Measurements from ENCODE around the gene MED13L.

The MED13L gene

DNA sequence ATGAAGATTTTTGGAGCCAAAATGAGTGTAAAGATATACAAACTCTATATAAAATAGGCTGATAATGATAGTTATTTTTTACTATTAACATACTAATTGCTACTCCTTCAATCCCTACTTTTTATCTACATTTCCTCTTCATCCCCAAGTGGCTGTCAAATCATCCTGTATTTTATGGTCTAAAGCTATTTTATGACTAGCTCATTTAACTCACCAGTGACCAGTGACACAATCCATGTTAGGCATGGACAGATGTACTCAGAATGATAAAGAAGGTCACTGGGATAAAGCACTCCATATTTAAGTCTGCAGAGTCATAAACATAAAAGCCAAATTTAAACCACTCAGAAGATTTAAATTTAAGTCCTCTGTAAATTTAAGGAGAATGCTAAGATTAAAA lies 183.0 kb downstream of the MED13L start:
- H3K4me3 ChIP-seq (ENCODE audit: low read depth in 1 of 2, low read length in 2 of 2), result no peak overlapping the region
- peaks cover 0 to 3% of the 10 kb centered on the region in 2 donors for H3K36me3 ChIP-seq (ENCODE audit: control insufficient read depth in 1 of 2, insufficient read depth in 2 of 2, low read length in 2 of 2)
- no peaks in the 10 kb centered on the region for H3K9me3 ChIP-seq (ENCODE audit: control insufficient read depth in 1 of 2, low read length in 2 of 2)
- no peak overlapping the region for H3K27ac ChIP-seq (ENCODE audit: low read length)
- no peaks in the 10 kb centered on the region for H3K27me3 ChIP-seq (ENCODE audit: low read depth, low read length)
- no peaks in the 10 kb centered on the region for H3K4me1 ChIP-seq (ENCODE audit: control insufficient read depth in 1 of 2, insufficient read depth in 2 of 2, low read length in 2 of 2)

DNA sequence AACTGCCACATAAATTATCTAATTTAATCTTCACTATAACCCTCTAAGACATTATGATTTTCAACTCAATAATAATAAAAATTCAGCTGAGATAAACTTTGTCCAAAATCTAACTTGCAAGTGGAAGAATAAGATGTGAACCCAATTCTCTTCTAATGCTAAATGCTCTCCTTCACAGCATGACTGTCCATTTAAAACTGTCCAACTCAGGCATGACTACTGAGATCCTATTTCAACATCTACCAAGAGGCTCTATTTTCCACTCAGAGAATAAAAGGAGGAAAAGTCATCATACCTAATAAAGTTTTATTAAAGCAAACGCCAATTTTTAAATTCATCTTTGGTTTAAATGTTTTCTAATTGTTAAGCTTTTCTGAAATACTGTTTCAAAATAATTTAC lies 183.6 kb downstream of the MED13L start:
- H3K36me3 ChIP-seq (ENCODE audit: control insufficient read depth in 1 of 2, insufficient read depth in 2 of 2, low read length in 2 of 2), result peaks cover 0 to 3% of the 10 kb centered on the region in 2 donors
- H3K27ac ChIP-seq (ENCODE audit: low read length), result no peak overlapping the region
- H3K4me1 ChIP-seq (ENCODE audit: control insufficient read depth in 1 of 2, insufficient read depth in 2 of 2, low read length in 2 of 2), result no peaks in the 10 kb centered on the region
- no peaks in the 10 kb centered on the region for H3K27me3 ChIP-seq (ENCODE audit: low read depth, low read length)
- no peak overlapping the region for H3K4me3 ChIP-seq (ENCODE audit: low read depth in 1 of 2, low read length in 2 of 2)
- no peaks in the 10 kb centered on the region for H3K9me3 ChIP-seq (ENCODE audit: control insufficient read depth in 1 of 2, low read length in 2 of 2)

DNA sequence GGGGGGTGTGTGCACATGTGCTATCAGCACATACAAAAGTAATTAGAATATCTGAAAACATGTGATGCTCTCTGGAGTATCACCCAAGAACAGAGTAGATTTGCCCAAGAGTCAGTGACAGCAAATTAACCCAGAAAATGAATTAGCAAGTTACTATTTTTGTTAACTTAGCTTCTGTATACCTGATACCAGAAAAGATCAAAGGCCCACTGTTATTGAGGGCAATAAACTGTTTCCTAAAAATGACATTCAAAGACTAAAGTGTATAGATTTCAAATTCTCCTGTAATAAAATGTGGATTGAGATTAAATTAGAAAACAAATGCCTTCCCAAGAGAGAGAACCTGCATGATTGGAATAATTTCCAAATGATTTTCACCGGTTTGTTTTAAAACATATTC lies 184.7 kb downstream of the MED13L start:
- peaks cover 0 to 3% of the 10 kb centered on the region in 2 donors for H3K36me3 ChIP-seq (ENCODE audit: control insufficient read depth in 1 of 2, insufficient read depth in 2 of 2, low read length in 2 of 2)
- no peak overlapping the region for H3K27ac ChIP-seq (ENCODE audit: low read length)
- no peaks in the 10 kb centered on the region for H3K9me3 ChIP-seq (ENCODE audit: control insufficient read depth in 1 of 2, low read length in 2 of 2)
- no peaks in the 10 kb centered on the region for H3K27me3 ChIP-seq (ENCODE audit: low read depth, low read length)
- H3K4me3 ChIP-seq (ENCODE audit: low read depth in 1 of 2, low read length in 2 of 2), result no peak overlapping the region
- H3K4me1 ChIP-seq (ENCODE audit: control insufficient read depth in 1 of 2, insufficient read depth in 2 of 2, low read length in 2 of 2), result no peaks in the 10 kb centered on the region

DNA sequence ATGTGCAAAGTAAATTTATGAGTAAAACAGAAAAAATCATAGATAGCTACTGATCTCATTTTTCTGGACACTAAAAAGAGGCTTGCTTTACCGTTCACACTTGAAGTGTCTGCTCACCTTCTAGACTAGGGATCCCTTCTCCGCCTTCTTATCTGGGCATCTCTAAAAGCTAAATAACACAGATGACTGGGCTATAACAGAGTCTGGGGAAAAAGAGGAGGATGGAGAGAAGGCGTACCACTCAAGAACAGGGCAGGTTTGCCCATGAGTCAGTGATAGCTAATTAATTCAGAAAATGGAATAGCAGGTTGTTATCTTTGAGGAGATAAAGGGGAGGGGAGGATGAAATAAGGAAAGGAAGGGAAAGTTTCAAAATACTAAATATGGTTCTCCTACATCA lies 185.3 kb downstream of the MED13L start:
- H3K9me3 ChIP-seq (ENCODE audit: control insufficient read depth in 1 of 2, low read length in 2 of 2), result no peaks in the 10 kb centered on the region
- no peak overlapping the region for H3K27ac ChIP-seq (ENCODE audit: low read length)
- peaks cover 0 to 3% of the 10 kb centered on the region in 2 donors for H3K36me3 ChIP-seq (ENCODE audit: control insufficient read depth in 1 of 2, insufficient read depth in 2 of 2, low read length in 2 of 2)
- no peak overlapping the region for H3K4me3 ChIP-seq (ENCODE audit: low read depth in 1 of 2, low read length in 2 of 2)
- H3K4me1 ChIP-seq (ENCODE audit: control insufficient read depth in 1 of 2, insufficient read depth in 2 of 2, low read length in 2 of 2), result peaks cover 0 to 3% of the 10 kb centered on the region in 2 donors
- H3K27me3 ChIP-seq (ENCODE audit: low read depth, low read length), result no peaks in the 10 kb centered on the region

DNA sequence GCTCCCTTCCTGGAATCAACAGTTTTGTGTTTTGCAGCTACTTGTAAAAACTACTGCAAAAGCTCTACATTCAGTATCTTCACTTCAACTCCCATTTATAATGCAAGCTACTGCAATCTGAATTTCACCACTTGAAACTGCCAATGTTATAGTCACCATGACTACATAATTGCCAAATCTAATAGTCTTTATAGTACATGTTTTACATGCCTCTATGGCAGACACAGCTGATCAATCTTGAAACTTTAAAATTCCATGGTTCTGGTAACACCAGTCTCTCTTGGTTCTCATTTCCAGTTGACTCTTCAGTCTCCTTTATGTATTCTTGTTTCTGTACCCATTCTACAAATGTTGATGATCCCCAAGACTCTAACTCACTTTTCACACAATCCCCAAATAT lies 185.9 kb downstream of the MED13L start:
- Histone ChIP-seq H3K4me1 (ENCODE audit: control insufficient read depth in 1 of 2, insufficient read depth in 2 of 2, low read length in 2 of 2) (peaks cover 0 to 3% of the 10 kb centered on the region in 2 donors), H3K4me3 (ENCODE audit: low read depth in 1 of 2, low read length in 2 of 2) (no peak overlapping the region), H3K27ac (ENCODE audit: low read length) (no peak overlapping the region), H3K36me3 (ENCODE audit: control insufficient read depth in 1 of 2, insufficient read depth in 2 of 2, low read length in 2 of 2) (peaks cover 0 to 3% of the 10 kb centered on the region in 2 donors), H3K27me3 (ENCODE audit: low read depth, low read length) (no peaks in the 10 kb centered on the region), H3K9me3 (ENCODE audit: control insufficient read depth in 1 of 2, low read length in 2 of 2) (no peaks in the 10 kb centered on the region)

DNA sequence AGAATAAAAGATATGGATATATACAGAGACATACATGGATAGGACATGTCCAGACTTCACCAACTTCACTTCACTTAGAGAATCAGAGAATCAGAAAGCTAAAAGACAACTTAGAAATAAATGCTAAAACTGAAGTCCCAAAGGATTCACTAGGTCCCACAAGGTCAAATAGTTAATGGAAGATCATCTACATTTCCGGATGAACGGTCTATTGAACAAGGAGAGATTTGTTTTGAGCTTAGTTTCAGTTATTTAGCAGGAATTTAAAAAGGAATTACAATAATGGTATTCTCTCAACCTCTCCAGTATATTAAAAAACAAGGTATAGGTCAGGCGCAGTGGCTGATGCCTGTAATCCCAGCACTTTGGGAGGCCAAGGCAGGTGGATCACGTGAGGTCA lies 187.0 kb downstream of the MED13L start:
- H3K4me3 ChIP-seq (ENCODE audit: low read depth in 1 of 2, low read length in 2 of 2), result no peak overlapping the region
- peaks cover 0 to 3% of the 10 kb centered on the region in 2 donors for H3K4me1 ChIP-seq (ENCODE audit: control insufficient read depth in 1 of 2, insufficient read depth in 2 of 2, low read length in 2 of 2)
- H3K9me3 ChIP-seq (ENCODE audit: control insufficient read depth in 1 of 2, low read length in 2 of 2), result no peaks in the 10 kb centered on the region
- no peaks in the 10 kb centered on the region for H3K27me3 ChIP-seq (ENCODE audit: low read depth, low read length)
- H3K36me3 ChIP-seq (ENCODE audit: control insufficient read depth in 1 of 2, insufficient read depth in 2 of 2, low read length in 2 of 2), result no peaks in the 10 kb centered on the region
- H3K27ac ChIP-seq (ENCODE audit: low read length), result no peak overlapping the region

DNA sequence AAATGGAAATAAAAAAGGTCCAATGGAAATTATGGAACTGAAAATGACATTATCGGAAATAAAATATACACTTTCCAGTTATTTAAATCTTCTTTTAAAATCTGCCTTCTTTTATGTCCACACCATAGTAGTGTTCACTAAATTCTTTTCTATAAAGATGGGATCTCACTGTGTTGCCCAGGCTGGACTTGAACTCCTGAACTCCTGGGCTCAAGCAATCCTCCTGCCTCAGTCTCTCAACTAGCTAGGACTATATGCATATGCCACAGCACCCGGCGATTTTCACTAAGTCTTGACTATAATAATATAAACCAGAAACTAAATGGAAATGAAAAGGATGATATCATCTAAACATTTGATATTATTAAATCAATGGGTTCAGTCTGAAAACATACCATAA lies 188.4 kb downstream of the MED13L start:
- Histone ChIP-seq H3K27ac (ENCODE audit: low read length) (no peak overlapping the region), H3K9me3 (ENCODE audit: control insufficient read depth in 1 of 2, low read length in 2 of 2) (no peaks in the 10 kb centered on the region), H3K4me1 (ENCODE audit: control insufficient read depth in 1 of 2, insufficient read depth in 2 of 2, low read length in 2 of 2) (peaks cover 0 to 3% of the 10 kb centered on the region in 2 donors), H3K4me3 (ENCODE audit: low read depth in 1 of 2, low read length in 2 of 2) (no peak overlapping the region), H3K36me3 (ENCODE audit: control insufficient read depth in 1 of 2, insufficient read depth in 2 of 2, low read length in 2 of 2) (no peaks in the 10 kb centered on the region), H3K27me3 (ENCODE audit: low read depth, low read length) (no peaks in the 10 kb centered on the region)

DNA sequence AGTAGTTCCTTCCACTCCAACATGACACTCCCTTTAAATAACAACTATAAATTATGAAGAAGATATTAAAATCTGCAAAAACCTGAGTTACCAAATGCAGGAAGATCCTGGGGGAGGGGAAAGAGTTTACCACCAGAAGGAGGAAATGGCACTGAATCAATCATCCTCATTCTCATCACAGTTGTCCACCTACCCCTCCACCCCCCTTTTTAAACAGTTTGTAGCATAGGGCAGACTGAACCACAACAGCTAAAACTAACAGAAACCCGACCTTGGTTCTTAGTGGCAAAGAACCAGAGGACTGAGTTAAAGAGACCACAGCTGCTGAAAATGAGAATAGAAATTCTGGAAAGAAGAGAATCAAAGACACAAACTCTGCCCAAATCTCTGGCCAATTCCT lies 189.5 kb downstream of the MED13L start:
- no peaks in the 10 kb centered on the region for H3K9me3 ChIP-seq (ENCODE audit: control insufficient read depth in 1 of 2, low read length in 2 of 2)
- H3K27ac ChIP-seq (ENCODE audit: low read length), result no peak overlapping the region
- H3K4me3 ChIP-seq (ENCODE audit: low read depth in 1 of 2, low read length in 2 of 2), result no peak overlapping the region
- no peaks in the 10 kb centered on the region for H3K36me3 ChIP-seq (ENCODE audit: control insufficient read depth in 1 of 2, insufficient read depth in 2 of 2, low read length in 2 of 2)
- H3K27me3 ChIP-seq (ENCODE audit: low read depth, low read length), result no peaks in the 10 kb centered on the region
- peaks cover 0 to 3% of the 10 kb centered on the region in 2 donors for H3K4me1 ChIP-seq (ENCODE audit: control insufficient read depth in 1 of 2, insufficient read depth in 2 of 2, low read length in 2 of 2)

DNA sequence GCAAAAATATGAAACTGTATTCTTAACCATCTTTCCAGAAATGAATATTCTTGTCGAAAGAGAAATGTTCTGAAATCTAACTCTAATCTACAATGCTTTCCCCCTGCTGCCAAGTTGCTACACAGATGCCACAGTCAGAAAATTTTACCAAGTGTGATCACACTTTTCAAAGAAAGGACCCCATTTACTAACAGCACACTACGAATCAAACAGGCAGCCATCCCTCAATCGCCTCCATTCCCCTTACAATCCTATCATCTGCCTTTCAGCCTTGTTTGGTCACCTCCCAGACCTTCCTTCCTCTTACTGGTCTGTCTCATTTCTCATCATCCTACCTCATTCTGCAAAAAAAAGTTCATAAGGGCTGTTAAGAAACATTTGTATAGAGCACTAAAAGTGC lies 190.1 kb downstream of the MED13L start:
- H3K27ac ChIP-seq (ENCODE audit: low read length), result no peak overlapping the region
- no peaks in the 10 kb centered on the region for H3K27me3 ChIP-seq (ENCODE audit: low read depth, low read length)
- H3K4me3 ChIP-seq (ENCODE audit: low read depth in 1 of 2, low read length in 2 of 2), result no peak overlapping the region
- H3K36me3 ChIP-seq (ENCODE audit: control insufficient read depth in 1 of 2, insufficient read depth in 2 of 2, low read length in 2 of 2), result no peaks in the 10 kb centered on the region
- no peaks in the 10 kb centered on the region for H3K9me3 ChIP-seq (ENCODE audit: control insufficient read depth in 1 of 2, low read length in 2 of 2)
- H3K4me1 ChIP-seq (ENCODE audit: control insufficient read depth in 1 of 2, insufficient read depth in 2 of 2, low read length in 2 of 2), result peaks cover 0 to 3% of the 10 kb centered on the region in 2 donors

DNA sequence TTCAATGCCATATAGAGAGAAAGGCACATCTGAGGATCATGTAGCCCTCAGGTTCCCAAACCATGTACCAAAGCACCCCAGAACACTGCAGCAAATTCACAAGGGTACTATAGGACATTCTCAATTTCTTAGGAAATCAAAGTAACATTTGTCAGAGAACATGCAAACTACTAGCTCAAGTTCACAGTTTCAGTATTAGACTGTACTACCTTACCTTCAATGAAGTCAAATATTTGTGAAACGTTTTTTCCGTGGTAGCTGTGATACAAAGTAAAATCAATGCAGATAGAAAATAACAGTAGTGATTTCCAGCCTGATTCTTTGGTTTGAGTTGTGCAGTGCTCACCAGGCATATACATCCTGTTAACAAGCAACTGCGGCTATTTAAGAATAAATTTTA lies 197.1 kb downstream of the MED13L start:
- Histone ChIP-seq H3K27ac (ENCODE audit: low read length) (no peak overlapping the region), H3K27me3 (ENCODE audit: low read depth, low read length) (no peaks in the 10 kb centered on the region), H3K9me3 (ENCODE audit: control insufficient read depth in 1 of 2, low read length in 2 of 2) (no peaks in the 10 kb centered on the region), H3K36me3 (ENCODE audit: control insufficient read depth in 1 of 2, insufficient read depth in 2 of 2, low read length in 2 of 2) (no peaks in the 10 kb centered on the region), H3K4me1 (ENCODE audit: control insufficient read depth in 1 of 2, insufficient read depth in 2 of 2, low read length in 2 of 2) (peaks cover 0 to 3% of the 10 kb centered on the region in 2 donors), H3K4me3 (ENCODE audit: low read depth in 1 of 2, low read length in 2 of 2) (no peak overlapping the region)

DNA sequence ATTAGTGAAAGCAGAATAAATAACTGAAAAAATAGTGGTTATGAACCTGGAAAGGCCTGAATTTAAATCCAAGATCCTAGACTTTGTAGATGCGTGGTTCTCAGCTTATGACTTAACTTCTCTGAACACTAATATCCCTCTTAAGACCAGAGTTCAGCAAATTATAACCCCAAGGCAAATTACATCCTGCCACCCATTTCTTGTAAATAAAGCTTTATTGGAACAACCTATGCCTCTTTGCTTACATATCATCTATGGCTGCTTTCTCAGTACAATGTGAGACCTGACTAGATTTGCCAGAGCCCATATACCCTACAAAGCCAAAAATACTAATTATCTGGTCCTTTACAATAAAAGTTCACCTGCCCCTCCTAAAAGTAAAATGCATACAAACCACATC lies 199.1 kb downstream of the MED13L start:
- Histone ChIP-seq H3K27ac (ENCODE audit: low read length) (no peak overlapping the region), H3K4me3 (ENCODE audit: low read depth in 1 of 2, low read length in 2 of 2) (no peak overlapping the region), H3K36me3 (ENCODE audit: control insufficient read depth in 1 of 2, insufficient read depth in 2 of 2, low read length in 2 of 2) (peaks cover 0 to 3% of the 10 kb centered on the region in 2 donors), H3K9me3 (ENCODE audit: control insufficient read depth in 1 of 2, low read length in 2 of 2) (no peaks in the 10 kb centered on the region), H3K4me1 (ENCODE audit: control insufficient read depth in 1 of 2, insufficient read depth in 2 of 2, low read length in 2 of 2) (peaks cover 0 to 5% of the 10 kb centered on the region in 2 donors), H3K27me3 (ENCODE audit: low read depth, low read length) (no peaks in the 10 kb centered on the region)

DNA sequence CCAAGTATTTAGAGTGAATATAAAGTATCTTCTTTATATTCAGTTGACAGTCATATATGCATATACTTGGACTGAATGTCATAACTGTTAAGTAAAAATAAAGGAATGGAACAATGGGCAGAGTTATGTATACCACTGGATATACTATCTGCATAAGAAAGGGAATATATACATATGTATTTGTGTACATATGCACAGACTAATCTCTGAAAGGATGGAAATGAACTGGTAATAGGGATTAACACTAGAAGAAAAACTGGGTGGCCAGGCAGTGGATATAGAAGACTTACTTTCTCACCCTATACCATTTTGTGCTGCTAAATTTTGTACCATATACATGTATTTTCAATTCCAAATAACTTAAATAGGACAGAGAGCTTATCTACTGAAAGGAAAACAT lies 200.1 kb downstream of the MED13L start:
- H3K9me3 ChIP-seq (ENCODE audit: control insufficient read depth in 1 of 2, low read length in 2 of 2), result no peaks in the 10 kb centered on the region
- no peaks in the 10 kb centered on the region for H3K27me3 ChIP-seq (ENCODE audit: low read depth, low read length)
- peaks cover 0 to 4% of the 10 kb centered on the region in 2 donors for H3K36me3 ChIP-seq (ENCODE audit: control insufficient read depth in 1 of 2, insufficient read depth in 2 of 2, low read length in 2 of 2)
- peaks cover 0 to 5% of the 10 kb centered on the region in 2 donors for H3K4me1 ChIP-seq (ENCODE audit: control insufficient read depth in 1 of 2, insufficient read depth in 2 of 2, low read length in 2 of 2)
- H3K4me3 ChIP-seq (ENCODE audit: low read depth in 1 of 2, low read length in 2 of 2), result no peak overlapping the region
- H3K27ac ChIP-seq (ENCODE audit: low read length), result no peak overlapping the region

Measured in muscle layer of duodenum (tissue), 2 donors.